MG63 (cell line): ENCODE data around the gene FLNB. TPM values are rescaled to one million over a fixed set of nuclear protein-coding genes. Genes with fewer than 3 reads are reported as not detected.

ENCODE experiments used
- DNase-seq: peaks from one replicate; pipeline ENCODE4 v3.0.0-alpha.2; 2020
- H3K27me3 ChIP-seq: fragments of 250-450 bp; sonication (Bioruptor Pico); 2 replicates; pipeline ENCODE4 v1.5.1; 2020; ENCODE audit warnings: mild to moderate bottlenecking, moderate library complexity
- H3K36me3 ChIP-seq: fragments of 250-450 bp; sonication (Bioruptor Pico); 2 replicates; pipeline ENCODE4 v1.5.1; 2020; ENCODE audit warnings: mild to moderate bottlenecking, moderate library complexity
- H3K4me3 ChIP-seq: fragments of 250-450 bp; sonication (Bioruptor Pico); 2 replicates; pipeline ENCODE4 v1.5.1; 2020; ENCODE audit warnings: mild to moderate bottlenecking, moderate library complexity
- H3K9me3 ChIP-seq: fragments of 250-450 bp; sonication (Bioruptor Pico); 2 replicates; pipeline ENCODE4 v1.5.1; 2020; ENCODE audit warnings: mild to moderate bottlenecking, moderate library complexity
- total RNA-seq: library from RNA; depleted of rRNA; stranded (reverse); fragments of >200 nt; shearing (Covaris generic); gene quantifications from 2 replicates; pipeline ENCODE4 v1.2.3, GENCODE V29; 2014; ENCODE audit warnings: low replicate concordance

Gene FLNB
- total RNA-seq, 1 experiment from 2014 or later, result 128 TPM

DNA sequence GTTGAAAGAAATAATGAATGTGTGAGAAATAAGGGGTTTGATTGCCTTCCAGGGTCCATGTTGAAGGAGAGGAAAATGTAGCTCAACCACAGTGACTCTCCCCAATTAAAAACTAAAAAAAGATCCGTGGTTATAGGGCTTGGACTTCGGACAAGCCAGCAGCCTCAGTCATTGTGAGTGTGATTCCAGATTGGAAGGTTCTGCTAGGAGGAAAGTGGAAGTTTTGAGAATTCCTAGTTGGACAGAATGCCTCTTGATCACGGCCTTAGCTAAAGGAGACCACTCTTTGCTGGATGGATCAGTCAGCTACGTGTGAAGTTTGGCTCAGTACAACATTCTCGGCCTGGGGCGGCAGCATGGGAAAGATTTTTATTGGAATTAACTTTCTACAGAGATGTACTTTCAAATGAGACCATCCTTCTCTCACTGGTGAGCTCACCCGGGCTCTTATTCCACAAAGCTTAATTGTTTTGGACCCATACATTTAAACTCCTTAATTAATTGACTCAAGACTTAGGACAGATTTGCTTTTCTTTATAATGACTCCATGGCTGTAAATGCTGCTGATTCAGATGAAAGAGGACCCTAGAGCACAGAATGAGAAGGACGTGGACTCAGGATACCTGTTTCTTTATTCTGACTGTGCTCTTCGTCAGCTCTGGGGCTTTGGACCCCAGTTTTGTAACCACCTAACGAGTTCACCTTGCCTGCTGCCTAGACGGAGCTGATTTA lies 27.5 kb downstream of the FLNB start:
- no peak for DNase-seq
- Histone ChIP-seq H3K9me3 (no peaks in the 10 kb centered on the region), H3K36me3 (no peaks in the 10 kb centered on the region; the same call in 1 of the 2 replicates), H3K4me3 (no peak overlapping the region), H3K27me3 (no peaks in the 10 kb centered on the region)

DNA sequence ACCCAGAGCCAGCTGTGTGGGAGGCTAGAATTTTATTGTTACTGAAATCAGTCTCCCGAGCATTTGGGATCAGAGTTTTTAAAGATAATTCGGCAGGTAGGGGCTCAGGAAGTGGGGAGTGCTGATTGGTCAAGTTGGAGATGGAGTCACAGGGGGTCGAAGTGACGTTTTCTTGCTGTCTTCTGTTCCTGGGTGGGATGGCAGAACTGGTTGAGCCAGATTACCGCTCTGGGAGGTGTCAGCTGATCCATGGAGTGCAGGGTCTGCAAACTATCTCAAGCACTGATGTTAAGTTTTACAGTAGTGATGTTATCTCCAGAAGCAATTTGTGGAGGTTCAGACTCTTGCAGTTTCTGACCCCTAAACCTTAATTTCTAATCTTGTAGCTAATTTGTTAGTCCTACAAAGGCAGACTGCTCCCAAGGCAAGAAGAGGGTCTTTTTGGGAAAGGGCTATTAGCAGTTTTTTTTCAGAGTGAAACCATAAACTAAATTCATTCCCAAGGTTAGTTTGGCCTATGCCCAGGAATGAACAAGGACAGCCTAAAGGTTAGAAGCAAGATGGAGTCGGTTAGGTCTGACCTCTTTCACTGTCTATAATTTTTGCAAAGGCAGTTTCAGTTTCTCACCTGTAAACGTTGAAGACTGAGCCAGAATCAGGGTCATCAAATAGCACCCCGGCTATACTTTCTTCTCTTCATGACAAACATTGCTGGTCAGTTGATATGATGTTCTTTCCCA lies 28.2 kb downstream of the FLNB start:
- Histone ChIP-seq H3K4me3 (no peak overlapping the region), H3K9me3 (no peaks in the 10 kb centered on the region), H3K27me3 (no peaks in the 10 kb centered on the region), H3K36me3 (no peaks in the 10 kb centered on the region; the same call in 1 of the 2 replicates)
- DNase-seq, result no peak

DNA sequence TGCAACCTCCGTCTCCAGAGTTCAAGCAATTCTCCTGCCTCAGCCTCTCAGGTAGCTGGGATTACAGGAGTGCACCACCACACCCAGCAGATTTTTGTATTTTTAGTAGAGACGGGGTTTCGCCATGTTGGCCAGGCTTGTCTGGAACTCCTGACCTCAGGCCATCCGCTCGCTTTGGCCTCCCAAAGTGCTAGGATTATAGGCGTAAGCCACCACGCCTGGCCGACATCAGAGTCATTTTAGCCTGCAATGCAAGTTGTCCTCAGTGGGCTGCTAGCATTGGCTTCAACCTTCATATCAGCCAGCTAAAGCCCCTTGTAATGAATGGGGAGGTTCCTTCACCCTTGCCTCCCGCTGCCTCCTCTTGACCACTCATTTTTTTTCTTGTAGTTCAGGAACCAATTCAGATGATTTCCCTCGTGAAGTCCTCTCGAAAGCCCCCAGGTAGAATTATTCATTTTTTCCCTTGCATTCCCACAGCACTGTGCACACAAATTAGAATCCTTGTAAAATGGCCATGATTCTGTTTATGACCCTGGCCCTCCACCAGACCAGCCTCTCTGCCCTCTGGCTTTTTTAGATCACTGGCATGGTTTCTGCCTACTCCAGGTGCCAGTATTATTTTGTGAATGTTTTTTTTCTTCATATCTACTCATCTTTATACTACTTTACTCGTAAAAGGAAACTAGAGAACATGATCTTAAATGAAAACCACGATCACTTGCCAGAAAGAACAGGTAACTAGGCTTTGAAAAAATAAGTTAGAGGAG lies 29.1 kb downstream of the FLNB start:
- no peaks in the 10 kb centered on the region for H3K27me3 ChIP-seq
- no peaks in the 10 kb centered on the region; the same call in 1 of the 2 replicates for H3K36me3 ChIP-seq
- H3K4me3 ChIP-seq, result no peak overlapping the region
- DNase-seq, result no peak
- no peaks in the 10 kb centered on the region for H3K9me3 ChIP-seq

DNA sequence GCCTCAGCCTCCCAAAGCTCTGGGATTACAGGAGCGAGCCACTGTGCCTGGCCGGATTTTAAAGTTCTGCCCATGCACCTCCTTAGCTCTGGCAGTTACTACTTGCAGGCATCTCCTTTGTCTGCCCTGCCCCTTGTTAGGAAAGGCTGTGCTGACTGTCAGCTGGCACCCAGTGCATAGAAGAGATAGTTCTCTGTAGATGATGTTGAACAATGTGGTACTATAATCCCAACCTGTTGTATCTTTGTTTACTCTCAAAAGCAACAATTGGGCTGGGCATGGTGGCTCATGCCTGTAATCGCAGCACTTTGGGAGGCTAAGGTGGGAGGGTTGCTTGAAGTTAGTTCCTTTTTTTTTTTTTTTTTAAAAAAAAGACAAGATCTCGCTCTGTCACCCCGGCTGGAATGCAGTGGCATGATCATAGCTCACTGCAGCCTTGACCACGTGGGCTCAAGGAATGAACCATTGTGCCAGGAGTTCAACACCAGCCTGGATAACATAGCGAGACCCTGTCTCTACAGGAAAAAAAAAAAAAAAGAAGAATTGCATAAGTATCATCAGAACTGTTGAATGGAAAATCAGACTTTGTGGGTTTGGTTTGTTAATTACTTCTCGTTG lies 30.6 kb downstream of the FLNB start:
- DNase-seq, result no peak

DNA sequence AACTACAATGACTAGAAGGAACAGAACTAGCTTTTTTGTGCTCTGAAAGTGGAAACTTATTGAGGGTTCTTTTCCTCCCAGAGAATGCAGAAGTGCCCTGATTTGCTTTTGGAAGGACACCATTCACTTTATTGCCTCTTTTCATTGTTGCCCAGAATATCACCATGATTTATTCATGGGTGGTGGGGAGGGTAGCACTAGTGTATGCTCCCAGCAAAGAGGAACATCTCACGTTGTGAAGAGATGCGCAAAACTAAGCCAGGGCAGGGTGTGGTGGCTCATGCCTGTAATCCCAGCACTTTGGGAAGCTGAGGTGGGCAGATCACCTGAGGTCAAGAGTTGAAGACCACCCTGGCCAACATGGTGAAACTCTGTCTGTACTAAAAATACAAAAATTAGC lies 31.4 kb downstream of the FLNB start:
- DNase-seq, result no peak
- Histone ChIP-seq H3K4me3 (no peak overlapping the region), H3K9me3 (no peaks in the 10 kb centered on the region), H3K27me3 (no peaks in the 10 kb centered on the region), H3K36me3 (no peaks in the 10 kb centered on the region; the same call in 1 of the 2 replicates)

More for the DNA sequence above, 30.6 kb downstream of the FLNB start:
- H3K4me3 ChIP-seq, result no peak overlapping the region
- H3K27me3 ChIP-seq, result no peaks in the 10 kb centered on the region
- H3K9me3 ChIP-seq, result no peaks in the 10 kb centered on the region
- H3K36me3 ChIP-seq, result no peaks in the 10 kb centered on the region; the same call in 1 of the 2 replicates

DNA sequence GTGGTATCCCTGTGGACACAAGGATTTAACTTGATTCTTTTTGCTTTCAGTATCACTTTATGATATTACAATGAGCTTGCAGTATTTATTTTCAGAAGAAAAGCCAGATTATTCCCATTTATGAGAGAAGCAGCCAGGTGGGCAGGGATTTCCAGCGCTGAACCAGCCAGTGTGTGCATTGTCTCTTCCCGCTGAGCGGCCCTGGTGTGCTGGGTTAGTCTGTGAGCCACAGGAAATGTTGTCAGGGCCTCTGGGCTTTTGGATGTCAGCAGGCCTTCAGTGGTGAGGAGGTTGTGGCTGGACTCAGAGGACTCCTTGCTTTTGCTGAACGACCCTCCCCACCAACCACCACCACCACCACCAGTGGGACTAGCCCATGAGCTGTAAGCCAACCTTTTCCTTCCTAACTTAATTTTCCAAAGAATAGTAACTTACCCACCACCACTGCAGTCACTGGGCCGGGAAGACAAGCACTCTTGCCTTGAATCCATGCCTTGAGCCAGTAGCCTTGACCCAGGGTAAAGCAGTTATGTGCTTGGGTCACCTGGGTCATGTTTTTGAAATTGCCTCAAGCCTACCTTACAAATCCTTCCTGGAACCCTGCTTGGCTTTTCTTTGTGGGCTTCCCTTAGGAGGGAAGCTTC lies 33.1 kb downstream of the FLNB start:
- H3K4me3 ChIP-seq, result no peak overlapping the region
- H3K27me3 ChIP-seq, result no peaks in the 10 kb centered on the region
- H3K9me3 ChIP-seq, result no peaks in the 10 kb centered on the region
- DNase-seq, result peak; percentile 53
- no peaks in the 10 kb centered on the region; the same call in 1 of the 2 replicates for H3K36me3 ChIP-seq

DNA sequence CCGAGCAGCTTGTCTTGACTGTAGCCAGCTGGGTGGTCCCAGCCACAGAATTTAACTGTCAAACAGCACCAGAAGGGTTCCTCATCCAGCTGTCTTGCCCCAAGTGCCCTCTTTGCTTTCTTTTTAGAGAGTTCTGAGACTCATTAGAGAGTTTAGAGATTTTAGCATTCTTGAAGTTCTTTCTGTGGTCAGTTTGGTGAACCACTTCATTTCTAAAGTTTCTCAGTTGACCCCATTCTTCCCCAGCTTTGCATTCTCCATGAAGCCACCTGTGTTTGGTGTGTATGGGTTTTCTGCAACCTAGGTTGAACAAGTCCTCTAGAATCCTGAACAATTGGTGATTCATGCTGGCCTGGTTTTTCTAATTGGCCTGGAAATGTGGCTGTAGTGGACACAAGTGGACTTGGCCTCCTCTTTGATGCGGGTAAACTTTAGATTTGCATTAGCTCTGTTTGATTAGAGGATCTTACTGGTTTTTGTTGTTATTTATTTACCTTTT lies 33.7 kb downstream of the FLNB start:
- no peak overlapping the region for H3K4me3 ChIP-seq
- H3K36me3 ChIP-seq, result no peaks in the 10 kb centered on the region; the same call in 1 of the 2 replicates
- no peak for DNase-seq
- H3K9me3 ChIP-seq, result no peaks in the 10 kb centered on the region
- H3K27me3 ChIP-seq, result no peaks in the 10 kb centered on the region

DNA sequence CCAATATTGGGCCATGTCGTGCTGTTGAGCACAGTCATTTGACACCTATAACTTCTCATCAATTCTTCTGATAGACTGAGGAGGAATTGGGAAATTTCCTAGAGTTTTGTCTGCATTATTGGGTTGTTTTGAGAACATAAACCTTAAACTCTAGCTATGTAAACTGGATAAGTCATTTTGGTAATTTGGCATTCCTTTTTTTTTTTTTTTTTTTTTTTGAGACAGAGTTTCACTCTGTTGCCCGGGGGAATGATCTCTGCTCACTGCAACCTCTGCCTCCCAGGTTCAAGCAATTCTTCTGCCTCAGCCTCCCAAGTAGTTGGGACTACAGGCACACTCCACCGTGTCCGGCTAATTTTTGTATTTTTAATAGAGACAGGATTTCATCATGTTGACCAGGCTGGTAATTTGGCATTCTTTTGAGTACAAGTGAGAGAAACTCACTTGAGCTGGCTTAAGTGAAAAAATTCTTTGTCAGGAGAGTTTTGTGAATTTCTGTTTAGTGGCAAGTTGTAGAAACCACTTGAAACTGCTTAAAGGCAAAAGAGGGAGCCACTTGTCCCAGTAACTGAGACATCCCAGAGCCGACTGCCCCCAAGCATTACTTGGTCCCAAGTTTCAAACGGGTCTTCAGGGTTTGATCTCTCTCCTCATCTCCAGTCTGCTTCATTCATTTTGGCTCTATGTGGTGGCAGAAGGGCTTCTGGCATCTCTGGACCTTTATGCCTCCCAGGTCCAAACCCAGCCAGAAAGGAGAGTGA lies 34.9 kb downstream of the FLNB start:
- Histone ChIP-seq H3K27me3 (no peaks in the 10 kb centered on the region), H3K36me3 (no peaks in the 10 kb centered on the region; the same call in 1 of the 2 replicates), H3K4me3 (no peak overlapping the region), H3K9me3 (no peaks in the 10 kb centered on the region)
- DNase-seq, result no peak

DNA sequence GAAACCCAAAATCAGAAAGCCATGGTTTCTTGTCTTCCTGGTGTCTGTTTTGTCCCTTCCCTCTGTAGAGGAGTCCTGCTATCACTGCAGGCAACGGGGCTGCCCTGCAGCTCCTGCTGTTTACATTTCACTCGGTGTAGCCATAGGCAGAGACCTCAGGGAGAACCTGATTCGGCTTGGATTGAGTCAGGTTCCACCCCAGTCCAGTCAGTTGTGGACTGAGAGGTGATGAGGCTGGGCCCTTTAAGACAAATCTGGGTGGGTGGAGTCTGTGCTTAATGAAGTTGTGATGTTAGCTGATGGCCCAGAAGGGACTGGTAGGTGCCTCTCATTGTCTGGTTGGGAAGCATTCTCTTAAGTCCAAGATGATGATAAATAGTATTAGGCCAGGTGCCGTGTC lies 35.7 kb downstream of the FLNB start:
- no peaks in the 10 kb centered on the region; the same call in 1 of the 2 replicates for H3K36me3 ChIP-seq
- DNase-seq, result no peak
- no peak overlapping the region for H3K4me3 ChIP-seq
- H3K27me3 ChIP-seq, result no peaks in the 10 kb centered on the region
- no peaks in the 10 kb centered on the region for H3K9me3 ChIP-seq

DNA sequence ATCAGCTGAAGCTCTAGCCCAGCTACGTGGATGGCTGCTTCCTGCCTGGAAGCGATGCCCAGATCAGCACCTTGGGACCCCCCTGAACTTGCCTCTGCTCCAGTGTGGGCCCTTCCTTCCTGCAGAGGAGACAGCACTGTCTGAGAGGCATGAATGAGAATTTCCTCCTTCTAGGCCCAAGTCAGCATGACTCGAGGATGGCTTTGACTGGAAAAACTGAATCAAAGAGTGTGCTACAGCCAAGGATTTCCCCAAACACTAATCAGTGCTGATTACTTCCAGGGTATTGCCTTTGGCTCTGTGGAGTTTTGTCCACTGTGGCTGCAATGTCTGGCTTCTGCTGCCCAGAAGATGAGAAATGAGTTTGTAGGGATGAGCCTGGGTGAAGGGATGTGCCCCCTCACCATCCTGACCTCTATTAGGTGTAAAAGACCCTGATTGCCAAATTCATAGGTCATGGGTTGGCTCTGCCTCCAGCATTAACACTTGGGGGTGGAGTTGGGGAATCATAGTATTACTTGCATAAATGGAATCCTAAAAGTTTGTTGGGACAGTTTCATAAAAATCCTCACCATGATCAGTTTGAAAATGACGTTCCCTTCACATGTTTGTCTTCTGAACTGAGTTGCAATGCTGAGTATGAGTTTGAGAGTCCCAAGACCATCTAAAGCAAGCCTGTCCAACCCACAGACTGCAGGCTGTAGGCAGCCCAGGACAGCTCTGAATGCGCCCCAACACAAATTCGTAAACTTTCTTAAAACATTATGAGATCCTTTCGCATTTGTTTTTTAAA lies 36.7 kb downstream of the FLNB start:
- Histone ChIP-seq H3K27me3 (no peaks in the 10 kb centered on the region), H3K36me3 (no peaks in the 10 kb centered on the region; the same call in 1 of the 2 replicates), H3K9me3 (no peaks in the 10 kb centered on the region), H3K4me3 (no peak overlapping the region)
- DNase-seq, result peak; percentile 44

DNA sequence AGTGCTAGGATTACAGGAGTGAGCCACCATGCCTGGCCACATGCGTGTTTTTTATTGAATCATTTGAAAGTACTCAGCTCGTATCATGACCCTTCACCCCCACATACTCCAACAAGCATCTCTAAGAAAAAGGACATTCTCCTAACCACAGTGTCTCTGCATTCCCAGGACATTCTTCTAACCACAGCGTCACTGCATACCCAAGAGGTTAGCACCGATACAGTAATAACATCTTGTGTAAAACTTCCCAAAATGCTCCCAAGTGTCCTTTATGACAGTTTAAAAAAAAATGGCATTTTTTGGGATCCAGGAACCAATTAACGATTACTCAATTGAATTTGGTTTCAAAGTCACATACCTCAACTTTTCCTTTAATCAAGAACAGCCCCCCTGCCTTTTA lies 39.6 kb downstream of the FLNB start:
- DNase-seq, result peak; percentile 53
- no peaks in the 10 kb centered on the region for H3K27me3 ChIP-seq
- H3K36me3 ChIP-seq, result peaks cover 6% of the 10 kb centered on the region
- H3K9me3 ChIP-seq, result no peaks in the 10 kb centered on the region
- no peak overlapping the region for H3K4me3 ChIP-seq

DNA sequence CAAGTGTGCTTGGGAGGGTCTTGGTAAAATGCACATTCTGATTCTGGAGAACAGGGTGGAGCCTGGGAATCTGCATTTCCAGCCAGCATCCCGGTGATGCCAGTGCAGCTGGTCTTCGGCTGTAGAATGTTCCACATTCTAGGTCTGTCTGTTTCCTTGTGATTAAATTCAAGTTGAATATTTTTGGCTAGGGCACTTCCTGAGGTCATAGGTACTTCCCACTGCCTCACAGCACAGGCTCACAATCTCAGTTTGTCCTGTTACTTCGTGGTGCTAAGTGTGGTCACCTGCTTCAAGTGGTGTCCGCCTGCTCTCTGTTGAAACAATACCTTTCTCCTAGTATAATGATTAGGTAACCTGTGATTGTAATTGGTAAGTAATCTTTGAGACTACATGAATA lies 40.1 kb downstream of the FLNB start:
- Histone ChIP-seq H3K4me3 (no peak overlapping the region), H3K36me3 (peaks cover 6% of the 10 kb centered on the region), H3K27me3 (no peaks in the 10 kb centered on the region), H3K9me3 (no peaks in the 10 kb centered on the region)
- no peak for DNase-seq

DNA sequence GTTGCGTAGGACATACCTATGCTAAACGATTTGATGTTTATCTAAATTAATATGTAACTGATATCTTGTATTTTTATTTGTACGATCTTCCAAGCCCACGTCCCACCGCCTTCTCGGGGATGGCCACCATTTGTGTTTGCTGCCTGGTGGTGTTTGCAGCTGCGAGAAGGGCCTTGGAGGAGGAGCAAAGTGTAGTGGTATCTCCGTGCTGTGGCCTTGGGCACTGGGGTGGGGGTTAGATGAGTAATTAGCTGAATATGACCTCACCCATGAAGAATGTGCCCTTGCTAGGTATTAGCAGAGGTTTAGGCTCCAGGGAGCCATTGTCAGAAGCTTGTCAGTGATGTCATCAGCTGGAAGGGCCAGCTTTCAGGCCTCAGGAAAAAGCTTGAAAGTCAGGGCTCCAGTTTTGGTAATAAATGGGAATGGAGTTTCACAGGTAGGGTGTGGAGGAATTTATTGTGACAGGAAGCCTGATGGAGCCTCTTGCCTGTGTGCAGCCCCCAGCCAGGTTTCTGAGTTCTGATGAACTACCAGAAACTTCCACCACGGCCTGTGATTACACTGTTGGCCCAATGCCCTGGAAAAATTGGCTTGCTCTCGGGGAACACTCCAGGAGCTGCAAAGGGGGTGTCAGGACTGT lies 41.0 kb downstream of the FLNB start:
- peaks cover 6% of the 10 kb centered on the region for H3K36me3 ChIP-seq
- H3K4me3 ChIP-seq, result no peak overlapping the region
- no peaks in the 10 kb centered on the region for H3K27me3 ChIP-seq
- DNase-seq, result peak; percentile 77
- H3K9me3 ChIP-seq, result no peaks in the 10 kb centered on the region

DNA sequence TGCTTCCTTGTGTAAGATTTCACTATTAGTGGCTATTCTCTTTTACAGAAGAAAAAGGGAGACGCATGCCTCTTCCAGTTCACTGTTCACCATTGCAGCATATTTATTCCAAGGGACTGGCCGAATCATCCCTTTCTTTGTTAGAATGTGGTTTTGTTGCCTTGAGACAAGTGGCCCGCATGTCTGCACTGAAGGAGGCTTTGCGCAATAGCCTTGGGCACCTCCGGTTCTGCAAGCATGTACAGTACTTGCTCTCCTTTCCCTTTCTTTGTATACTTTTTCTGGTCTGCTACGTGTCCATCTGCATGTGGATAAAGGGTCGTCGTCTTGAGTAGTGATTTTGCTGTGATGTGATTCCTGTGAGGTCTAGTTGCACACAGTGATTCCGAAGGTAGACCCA lies 43.0 kb downstream of the FLNB start:
- no peak for DNase-seq
- peaks cover 6% of the 10 kb centered on the region for H3K36me3 ChIP-seq
- no peaks in the 10 kb centered on the region for H3K27me3 ChIP-seq
- H3K4me3 ChIP-seq, result no peak overlapping the region
- H3K9me3 ChIP-seq, result no peaks in the 10 kb centered on the region
